NCI-H748 (cell line): ENCODE results near the gene HRH1.

Experiments used
- DNase-seq: peaks from one replicate; lab custom pipeline; 2025; ENCODE audit not compliant: unreplicated experiment; lab: John Stamatoyannopoulos, UW

Gene HRH1

DNA sequence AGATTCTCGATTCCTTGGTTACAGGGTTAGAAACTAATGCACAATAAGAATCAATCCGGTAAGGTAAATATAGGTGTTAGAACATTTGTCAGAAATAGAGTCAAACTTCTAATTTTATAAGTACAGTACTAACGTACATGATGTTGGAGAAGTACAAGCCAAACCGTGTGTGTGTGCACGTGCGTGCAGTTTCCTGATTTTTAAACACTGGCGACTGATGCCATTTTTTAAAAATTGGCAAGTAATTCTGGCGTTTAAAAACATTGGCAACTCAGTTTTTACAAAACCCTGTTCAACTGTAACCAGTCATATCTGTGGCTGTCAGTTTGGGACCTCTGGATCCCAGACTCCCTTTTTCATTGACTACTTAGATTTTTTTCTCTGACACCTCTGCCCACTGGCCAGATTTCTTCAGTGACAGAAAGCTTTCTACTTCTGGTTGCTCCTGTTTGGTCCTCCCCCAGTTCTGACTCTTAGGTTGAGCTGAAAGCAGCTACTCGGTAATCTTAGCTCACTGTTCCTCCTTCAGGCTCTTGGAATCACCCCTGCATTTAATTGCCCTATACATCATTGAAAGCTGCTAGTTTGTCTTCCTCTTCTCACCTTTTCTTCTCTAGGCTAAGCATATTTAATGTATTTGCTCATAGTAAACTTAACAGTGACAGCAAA lies 118.7 kb downstream of the HRH1 start:
- no peak for DNase-seq

GRCh38 chr3:11273891-11274291 lies 119.6 kb downstream of the HRH1 start:
- no peak for DNase-seq

DNA sequence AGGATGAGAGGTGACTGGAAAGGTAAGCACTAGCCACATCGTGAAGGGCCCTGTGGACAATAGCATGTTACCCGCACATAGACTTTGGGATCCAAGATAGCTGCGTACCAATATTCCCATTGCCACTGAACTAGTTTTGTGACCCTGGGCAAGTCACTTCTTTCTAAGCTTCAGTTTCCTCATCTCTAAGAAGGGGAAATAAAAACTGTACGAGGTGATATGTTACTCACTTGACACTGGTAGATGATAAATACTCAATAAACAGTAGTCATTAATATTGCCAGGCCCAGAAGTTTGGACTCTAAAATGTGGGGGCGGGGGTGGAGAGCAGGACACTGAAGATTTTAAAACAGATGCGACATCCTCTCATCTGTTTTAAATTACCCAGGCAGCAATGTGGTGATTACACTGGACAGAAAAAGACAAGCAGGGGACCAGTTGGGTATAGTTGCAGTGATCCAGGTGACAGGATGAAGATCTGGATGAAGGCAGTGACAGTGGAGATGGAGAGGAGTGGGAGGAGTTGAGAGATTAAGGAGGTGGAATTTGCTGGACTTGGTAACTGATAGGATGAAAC lies 120.4 kb downstream of the HRH1 start:
- DNase-seq: no peak

DNA sequence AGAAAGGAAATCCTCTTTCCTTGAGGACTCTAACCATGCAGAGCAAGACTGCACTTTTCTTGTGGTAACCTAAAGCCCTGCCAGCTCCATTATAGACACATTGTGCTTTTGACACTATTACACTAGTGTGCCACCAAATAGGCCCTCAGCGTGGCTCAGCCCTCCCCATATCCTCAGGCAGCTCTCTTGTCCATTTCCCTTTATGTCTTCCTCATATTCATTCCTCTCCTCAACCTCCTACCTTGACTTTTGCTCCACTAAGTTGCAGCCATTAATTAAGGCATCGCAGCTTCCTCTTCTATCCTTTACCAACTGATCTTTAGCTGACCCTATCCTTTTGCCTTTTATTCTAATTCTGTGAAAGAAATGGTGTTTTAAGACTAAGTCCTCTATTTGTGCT lies 121.6 kb downstream of the HRH1 start:
- no peak for DNase-seq

DNA sequence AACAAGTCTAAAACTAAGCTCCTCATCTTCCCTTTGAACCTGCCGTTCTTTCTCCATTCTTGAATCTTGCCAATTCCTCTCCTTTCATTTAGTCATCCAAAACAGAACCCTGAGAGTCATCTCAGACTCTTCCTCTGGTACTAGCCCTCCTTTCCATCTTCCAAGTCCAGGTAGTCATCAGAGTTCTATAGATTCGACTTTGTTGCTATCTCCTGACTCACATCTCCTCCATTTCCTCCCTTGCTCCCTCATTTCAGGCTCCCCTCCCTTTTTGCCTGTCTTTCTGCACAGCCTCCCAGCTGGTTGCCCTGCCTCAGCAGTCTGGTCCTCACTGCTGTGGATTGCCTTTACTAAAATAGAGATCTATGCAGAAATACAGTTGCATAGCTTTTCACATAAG lies 122.6 kb downstream of the HRH1 start:
- DNase-seq: no peak

DNA sequence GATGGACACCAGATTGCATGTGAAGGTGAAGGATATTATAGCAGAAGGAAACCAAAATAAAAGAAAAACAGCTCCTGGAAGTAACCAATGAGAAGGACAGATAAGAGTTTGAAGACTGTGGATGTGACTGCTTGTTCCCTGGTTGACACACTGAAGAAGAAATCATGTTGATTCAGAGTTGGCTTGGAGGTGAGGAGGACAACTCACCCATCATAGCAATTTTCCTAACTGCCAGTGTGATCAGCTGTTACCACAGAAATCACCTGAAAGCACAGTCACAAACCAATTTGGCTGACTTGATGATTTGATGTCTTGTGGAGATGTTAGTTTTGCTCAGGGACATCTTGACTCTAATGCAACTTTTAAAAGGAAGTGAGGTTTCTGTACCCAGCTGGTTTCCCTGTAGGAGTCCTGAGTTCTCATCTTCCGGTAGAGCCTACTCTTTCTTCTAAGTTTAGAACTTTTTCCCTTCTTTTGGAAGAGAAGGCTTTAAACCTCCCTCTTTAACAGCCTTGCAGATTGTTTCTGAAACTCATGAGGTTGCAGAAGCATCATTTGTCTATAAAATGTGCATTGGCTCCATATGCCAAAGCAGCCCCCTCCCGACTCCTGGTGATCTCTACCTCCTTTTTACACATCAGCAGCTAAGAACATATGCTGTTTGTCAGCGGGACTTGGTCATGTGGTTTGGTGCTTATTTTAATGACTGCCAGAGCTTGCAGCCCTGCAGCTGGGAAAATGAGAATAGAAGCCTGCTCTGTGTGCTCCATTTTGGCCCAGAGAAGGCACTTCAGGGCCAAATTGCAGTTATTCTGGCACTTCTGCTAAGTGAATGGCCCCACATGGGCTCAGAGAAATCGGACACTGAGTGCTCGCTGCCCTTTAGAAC lies 128.2 kb downstream of the HRH1 start:
- no peak for DNase-seq

- DNase-seq: no peak
Observed at GRCh38 chr3:11283139-11283475, 128.8 kb downstream of the HRH1 start.

- no peak for DNase-seq
Observed at GRCh38 chr3:11284011-11284410, 129.7 kb downstream of the HRH1 start.

- no peak for DNase-seq
Observed at GRCh38 chr3:11285471-11285870, 131.2 kb downstream of the HRH1 start.

- DNase-seq: no peak
Observed at GRCh38 chr3:11287404-11287803, 133.1 kb downstream of the HRH1 start.

DNA sequence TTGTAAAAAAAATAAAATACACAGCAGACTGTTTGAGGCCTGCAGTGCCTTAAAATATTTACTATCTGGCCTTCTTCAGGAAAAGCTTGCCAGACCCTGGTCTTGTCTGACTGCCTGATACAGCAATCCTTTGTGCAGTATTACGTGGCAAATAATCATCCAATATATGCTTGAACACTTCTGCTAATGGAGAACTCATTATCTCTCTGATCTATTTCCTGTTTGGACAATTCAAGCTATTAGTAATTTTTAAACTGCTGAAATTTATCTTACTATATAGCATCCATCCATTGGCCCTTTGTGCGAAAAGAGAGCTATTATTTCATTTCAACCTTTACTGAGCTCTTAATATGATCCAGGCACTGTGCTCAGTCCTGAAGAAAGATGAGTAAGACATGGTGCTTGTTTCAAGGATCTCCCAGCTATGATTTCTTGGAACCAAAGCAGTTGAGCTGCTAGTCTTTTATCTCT lies 133.8 kb downstream of the HRH1 start:
- DNase-seq: no peak

DNA sequence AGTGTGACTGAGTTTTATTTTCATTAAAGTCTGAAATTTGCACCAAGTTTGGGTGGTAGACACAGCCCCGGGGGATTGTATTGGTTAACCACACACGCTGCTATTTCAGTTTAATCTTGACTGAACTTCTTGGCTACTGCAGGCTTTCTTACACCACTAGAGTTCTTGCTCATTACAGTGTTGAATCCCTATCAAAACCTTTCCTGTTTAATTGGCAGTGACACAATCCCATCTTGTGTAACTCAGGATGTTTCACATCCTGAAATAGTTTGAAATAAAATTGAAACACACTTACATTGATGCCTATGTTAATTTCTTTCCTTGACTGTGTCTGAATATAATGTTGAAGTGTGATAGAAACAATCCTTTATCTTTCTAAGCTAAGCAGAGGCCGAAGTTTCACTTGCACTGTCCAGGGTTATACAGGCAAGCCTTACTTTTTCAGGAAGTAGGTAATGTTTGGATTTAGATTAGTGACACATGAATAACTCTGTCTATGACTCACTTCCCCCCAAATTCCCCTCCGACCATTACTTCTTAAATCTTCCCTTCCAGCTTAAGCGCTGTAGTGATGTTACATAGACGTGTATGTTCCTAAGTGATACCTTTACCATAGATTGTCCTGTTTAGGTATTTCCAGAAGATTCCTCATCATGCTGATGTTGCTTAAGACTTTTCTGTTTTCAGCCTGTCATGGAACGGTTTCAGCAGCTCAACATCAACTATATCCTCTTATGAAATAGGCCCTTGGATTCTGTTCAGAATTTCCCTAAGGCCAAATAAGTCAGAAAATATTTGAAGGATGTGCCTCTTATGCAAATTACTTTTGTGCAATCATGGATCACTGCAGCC lies 134.7 kb downstream of the HRH1 start:
- DNase-seq: no peak

DNA sequence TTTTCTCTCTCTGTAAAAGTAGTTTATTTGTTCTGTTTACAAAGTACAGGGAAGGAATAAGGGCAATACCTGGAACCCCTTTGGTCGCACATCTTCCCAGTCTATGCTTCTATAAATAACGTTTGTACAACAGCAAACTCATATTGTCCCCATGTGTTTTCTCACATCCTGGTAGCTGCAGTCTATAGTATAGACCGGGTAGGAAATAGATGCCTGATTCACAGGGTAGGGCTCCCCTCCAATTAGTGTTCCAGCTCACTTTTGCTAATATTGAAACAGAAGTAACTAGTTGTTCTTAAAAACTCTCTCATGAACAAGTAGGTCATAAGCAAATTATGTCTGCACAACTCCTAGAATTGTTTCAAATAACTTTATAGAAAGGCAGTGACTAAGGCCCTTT lies 135.6 kb downstream of the HRH1 start:
- no peak for DNase-seq

DNA sequence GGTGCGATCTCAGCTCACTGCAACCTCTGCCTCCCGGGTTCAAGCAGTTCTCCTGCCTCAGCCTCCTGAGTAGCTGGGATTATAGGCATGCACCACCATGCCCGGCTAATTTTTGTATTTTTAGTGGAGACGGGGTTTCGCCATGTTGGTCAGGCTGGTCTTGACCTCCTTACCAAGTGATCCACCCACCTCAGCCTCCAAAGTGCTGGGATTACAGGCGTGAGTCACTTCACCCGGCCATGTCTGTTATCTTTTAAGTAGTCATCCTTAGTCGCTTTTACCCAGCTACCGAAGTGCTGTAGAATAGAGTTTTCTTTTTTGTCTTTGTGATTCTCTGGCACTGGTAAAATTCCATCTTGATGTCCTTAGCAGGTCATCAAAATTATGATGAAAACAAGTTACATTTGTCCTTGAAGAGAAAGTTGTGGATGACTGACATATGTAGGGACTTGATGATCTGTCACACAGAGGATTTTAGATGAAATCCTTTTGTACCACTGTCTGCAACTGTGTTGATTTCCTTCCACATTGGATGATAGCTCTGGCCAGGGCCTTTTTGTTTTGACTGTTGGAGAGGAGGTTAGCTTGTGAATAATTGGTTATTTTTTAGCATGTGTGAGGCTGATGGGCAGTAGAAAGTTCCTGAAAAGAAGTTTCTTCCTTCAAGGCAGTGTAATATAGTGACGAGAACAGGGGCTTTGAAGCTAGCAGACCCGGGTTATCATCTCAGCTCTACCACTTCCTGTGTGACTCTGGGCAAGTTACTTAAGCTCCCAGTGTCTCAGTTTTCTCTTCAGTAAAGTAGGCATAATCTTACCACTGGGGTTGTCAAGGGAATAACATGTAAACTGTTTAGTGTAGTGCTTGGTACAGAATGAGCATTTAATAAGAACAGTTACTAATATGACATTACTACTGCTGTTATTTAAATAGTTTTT lies 136.7 kb downstream of the HRH1 start:
- DNase-seq: no peak

GRCh38 chr3:11291808-11292207 lies 137.5 kb downstream of the HRH1 start:
- peak; percentile 56 for DNase-seq

GRCh38 chr3:11297126-11297525 lies 142.8 kb downstream of the HRH1 start:
- no peak for DNase-seq

DNA sequence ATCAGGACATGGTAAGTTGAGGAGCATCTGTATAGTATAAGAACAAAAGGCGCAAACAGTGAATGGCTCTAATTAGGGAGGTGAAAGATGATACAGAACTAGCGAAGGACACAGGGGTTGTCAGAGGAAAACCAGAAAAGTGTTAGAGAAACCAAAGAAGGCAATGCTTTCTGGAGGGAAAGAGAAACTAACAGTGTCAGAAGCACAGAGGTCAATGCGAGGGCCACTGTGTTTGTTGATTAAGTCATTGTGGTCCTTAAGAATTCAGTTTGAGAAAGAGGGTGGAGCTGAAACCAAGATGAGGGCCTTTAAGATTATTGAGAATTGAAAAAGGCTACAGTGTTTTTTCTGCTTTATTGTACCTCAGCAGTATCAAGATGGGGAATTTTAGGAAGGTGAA lies 146.7 kb downstream of the HRH1 start:
- DNase-seq: no peak

DNA sequence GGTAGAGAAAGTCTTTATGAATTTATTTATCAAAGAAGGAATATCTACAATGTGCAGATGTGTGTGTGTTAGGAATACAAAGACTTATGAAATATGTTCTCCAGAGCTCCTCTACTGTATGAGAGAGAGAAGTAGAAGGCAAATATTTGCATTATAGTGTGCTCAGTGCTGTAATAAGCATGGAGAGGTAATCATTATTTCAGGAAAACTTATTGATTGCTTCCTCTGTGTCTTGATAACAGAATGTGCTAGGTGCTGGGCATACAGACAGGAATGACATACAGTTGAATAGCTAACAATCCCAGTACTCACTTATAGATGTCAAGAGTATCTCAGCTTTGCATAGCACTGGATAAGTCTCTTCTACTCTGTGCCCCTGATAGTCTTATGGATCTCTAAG lies 148.2 kb downstream of the HRH1 start:
- DNase-seq: no peak

GRCh38 chr3:11304175-11304574 lies 149.9 kb downstream of the HRH1 start:
- DNase-seq: no peak

DNA sequence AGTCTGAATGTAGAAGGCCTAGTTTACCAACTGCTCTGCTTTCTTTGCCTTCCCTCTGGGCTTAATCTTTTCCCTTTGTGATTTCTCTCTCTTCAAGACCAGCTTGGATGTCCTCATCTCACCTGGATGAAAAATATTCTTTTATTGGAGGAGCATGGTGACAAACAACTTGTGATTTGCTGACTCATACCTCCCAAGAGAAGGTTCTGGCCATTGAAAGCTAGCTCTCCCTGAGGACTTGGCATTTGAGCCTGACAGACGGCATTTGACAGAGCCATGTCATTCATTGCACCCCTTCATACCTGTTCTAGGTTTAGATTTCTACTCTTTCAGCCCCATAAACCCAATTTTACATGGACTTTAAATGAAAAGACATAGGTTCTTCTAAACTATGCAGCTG lies 151.2 kb downstream of the HRH1 start:
- DNase-seq: no peak
